ENCODE data around the gene HOXD4. TPM values are rescaled to one million over a fixed set of nuclear protein-coding genes. Genes with fewer than 3 reads are reported as not detected.

HOXD4 gene
- total RNA-seq, 1 donor from 2014 or later, result 1.3 TPM

DNA sequence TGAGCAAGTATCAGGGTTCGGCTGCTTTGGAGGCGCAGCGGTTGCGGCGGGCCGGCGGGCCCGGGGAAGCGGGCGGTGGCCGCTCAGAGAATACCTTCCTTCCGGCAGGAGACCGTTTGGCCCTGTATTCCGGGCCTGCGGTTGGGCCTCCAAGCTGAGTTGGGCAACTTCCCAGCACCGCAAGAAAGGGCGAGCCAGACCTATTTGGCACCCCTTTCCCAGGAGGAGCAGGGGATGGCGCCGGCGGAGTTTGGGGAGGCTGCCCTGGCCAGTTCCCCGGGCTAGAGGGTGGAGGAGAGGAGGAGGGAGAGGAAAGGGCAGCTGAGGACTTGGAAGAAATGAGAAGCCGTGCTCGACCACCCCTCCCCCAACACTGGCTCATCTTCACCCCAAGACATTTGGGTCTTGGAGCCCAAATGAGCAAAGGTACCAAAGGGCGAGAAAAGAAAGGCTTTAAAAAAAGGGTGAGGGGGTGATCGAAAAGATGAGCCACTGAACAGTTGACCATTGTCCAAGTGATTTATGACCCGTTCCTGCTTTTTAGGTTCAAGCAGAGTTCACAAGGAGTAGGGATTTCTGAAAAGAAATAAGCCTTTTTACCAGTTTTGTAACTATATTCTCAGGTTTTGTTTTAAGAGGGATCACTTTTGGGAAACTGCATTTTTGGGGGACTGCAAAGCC is 14.2 kb downstream of the HOXD4 start:
- H3K4me1 Mint-ChIP-seq, result peaks cover 4% of the 10 kb centered on the region
- TF ChIP-seq, protein P1, sequence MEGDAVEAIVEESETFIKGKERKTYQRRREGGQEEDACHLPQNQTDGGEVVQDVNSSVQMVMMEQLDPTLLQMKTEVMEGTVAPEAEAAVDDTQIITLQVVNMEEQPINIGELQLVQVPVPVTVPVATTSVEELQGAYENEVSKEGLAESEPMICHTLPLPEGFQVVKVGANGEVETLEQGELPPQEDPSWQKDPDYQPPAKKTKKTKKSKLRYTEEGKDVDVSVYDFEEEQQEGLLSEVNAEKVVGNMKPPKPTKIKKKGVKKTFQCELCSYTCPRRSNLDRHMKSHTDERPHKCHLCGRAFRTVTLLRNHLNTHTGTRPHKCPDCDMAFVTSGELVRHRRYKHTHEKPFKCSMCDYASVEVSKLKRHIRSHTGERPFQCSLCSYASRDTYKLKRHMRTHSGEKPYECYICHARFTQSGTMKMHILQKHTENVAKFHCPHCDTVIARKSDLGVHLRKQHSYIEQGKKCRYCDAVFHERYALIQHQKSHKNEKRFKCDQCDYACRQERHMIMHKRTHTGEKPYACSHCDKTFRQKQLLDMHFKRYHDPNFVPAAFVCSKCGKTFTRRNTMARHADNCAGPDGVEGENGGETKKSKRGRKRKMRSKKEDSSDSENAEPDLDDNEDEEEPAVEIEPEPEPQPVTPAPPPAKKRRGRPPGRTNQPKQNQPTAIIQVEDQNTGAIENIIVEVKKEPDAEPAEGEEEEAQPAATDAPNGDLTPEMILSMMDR (conservative IDR thresholded peaks at IDR 0.05), result no peak
- DNase-seq (ENCODE audit: low read depth, low spot score), result no peak
- H3K9me3 Mint-ChIP-seq, result peaks cover 6% of the 10 kb centered on the region
- H3K4me3 Mint-ChIP-seq, result no peak overlapping the region
- peaks cover 4% of the 10 kb centered on the region for H3K36me3 Mint-ChIP-seq (ENCODE audit: low read depth)
- H3K27ac Mint-ChIP-seq (ENCODE audit: unreplicated experiment), result no peak overlapping the region
- peaks cover 100% of the 10 kb centered on the region for H3K27me3 Mint-ChIP-seq (ENCODE audit: low read depth)

GRCh38 chr2:176166272-176166671 is 14.9 kb downstream of the HOXD4 start:
- H3K27me3 Mint-ChIP-seq (ENCODE audit: low read depth), result peaks cover 100% of the 10 kb centered on the region
- H3K4me1 Mint-ChIP-seq, result peaks cover 4% of the 10 kb centered on the region
- H3K9me3 Mint-ChIP-seq, result peaks cover 6% of the 10 kb centered on the region
- H3K27ac Mint-ChIP-seq (ENCODE audit: unreplicated experiment), result no peak overlapping the region
- DNase-seq (ENCODE audit: low read depth, low spot score), result no peak
- H3K36me3 Mint-ChIP-seq (ENCODE audit: low read depth), result peaks cover 4% of the 10 kb centered on the region
- H3K4me3 Mint-ChIP-seq, result no peak overlapping the region
- TF ChIP-seq, protein P1 (conservative IDR thresholded peaks at IDR 0.05), result no peak

DNA sequence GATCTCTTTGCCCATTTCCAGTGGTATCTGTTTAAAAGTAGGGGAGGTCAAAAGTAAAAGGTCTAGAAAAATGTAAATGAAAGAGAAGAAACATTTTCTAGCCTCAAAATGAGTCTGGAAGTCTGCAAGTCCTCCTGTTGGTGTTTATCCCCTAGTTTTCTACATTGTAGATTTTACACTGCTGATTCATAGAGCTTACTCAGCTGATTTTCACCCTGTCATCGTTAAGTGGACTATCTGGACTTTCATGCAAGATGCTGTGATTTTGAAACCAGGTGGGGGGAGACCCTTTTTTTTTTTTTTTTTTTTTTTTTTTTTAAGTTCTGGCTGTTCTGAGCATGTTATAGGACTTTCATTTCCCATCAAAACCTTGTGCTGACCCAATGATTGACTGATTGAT is 16.0 kb downstream of the HOXD4 start:
- Mint-ChIP-seq H3K4me3 (no peak overlapping the region), H3K27ac (ENCODE audit: unreplicated experiment) (no peak overlapping the region), H3K4me1 (peaks cover 4% of the 10 kb centered on the region), H3K36me3 (ENCODE audit: low read depth) (no peaks in the 10 kb centered on the region), H3K9me3 (peaks cover 6% of the 10 kb centered on the region), H3K27me3 (ENCODE audit: low read depth) (peaks cover 100% of the 10 kb centered on the region)
- DNase-seq (ENCODE audit: low read depth, low spot score), result no peak
- TF ChIP-seq, protein P1 (conservative IDR thresholded peaks at IDR 0.05), result no peak

- H3K9me3 Mint-ChIP-seq, result peaks cover 5% of the 10 kb centered on the region
- H3K4me1 Mint-ChIP-seq, result peaks cover 5% of the 10 kb centered on the region
- TF ChIP-seq, protein P1 (conservative IDR thresholded peaks at IDR 0.05), result no peak
- H3K36me3 Mint-ChIP-seq (ENCODE audit: low read depth), result no peaks in the 10 kb centered on the region
- H3K4me3 Mint-ChIP-seq, result no peak overlapping the region
- no peak overlapping the region for H3K27ac Mint-ChIP-seq (ENCODE audit: unreplicated experiment)
- DNase-seq (ENCODE audit: low read depth, low spot score), result no peak
- peaks cover 100% of the 10 kb centered on the region for H3K27me3 Mint-ChIP-seq (ENCODE audit: low read depth)
These were observed 17.8 kb downstream of the HOXD4 start for GRCh38 chr2:176169181-176169580.

- TF ChIP-seq, protein P1 (conservative IDR thresholded peaks at IDR 0.05), result no peak
These were observed 18.4 kb downstream of the HOXD4 start for GRCh38 chr2:176169711-176170110.

More at GRCh38 chr2:176169711-176170110, 18.4 kb downstream of the HOXD4 start:
- no peaks in the 10 kb centered on the region for H3K36me3 Mint-ChIP-seq (ENCODE audit: low read depth)
- peaks cover 3% of the 10 kb centered on the region for H3K9me3 Mint-ChIP-seq
- no peak overlapping the region for H3K27ac Mint-ChIP-seq (ENCODE audit: unreplicated experiment)
- H3K4me1 Mint-ChIP-seq, result peaks cover 10% of the 10 kb centered on the region
- H3K4me3 Mint-ChIP-seq, result no peak overlapping the region
- peaks cover 100% of the 10 kb centered on the region for H3K27me3 Mint-ChIP-seq (ENCODE audit: low read depth)
- DNase-seq (ENCODE audit: low read depth, low spot score), result no peak

Data from neural crest cell (in vitro differentiated cells).